ENCODE results near the gene PPWD1. TPM values are rescaled to one million over a fixed set of nuclear protein-coding genes. Genes with fewer than 3 reads are reported as not detected.

Gene PPWD1
- total and polyA plus RNA-seq, 2 of the 13 experiments (the other 11 are each of a cell fraction or from before 2014, with no cell fraction given) = 7.4 to 44.3 TPM

- TF ChIP-seq, protein P1, sequence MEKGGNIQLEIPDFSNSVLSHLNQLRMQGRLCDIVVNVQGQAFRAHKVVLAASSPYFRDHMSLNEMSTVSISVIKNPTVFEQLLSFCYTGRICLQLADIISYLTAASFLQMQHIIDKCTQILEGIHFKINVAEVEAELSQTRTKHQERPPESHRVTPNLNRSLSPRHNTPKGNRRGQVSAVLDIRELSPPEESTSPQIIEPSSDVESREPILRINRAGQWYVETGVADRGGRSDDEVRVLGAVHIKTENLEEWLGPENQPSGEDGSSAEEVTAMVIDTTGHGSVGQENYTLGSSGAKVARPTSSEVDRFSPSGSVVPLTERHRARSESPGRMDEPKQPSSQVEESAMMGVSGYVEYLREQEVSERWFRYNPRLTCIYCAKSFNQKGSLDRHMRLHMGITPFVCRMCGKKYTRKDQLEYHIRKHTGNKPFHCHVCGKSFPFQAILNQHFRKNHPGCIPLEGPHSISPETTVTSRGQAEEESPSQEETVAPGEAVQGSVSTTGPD (CRISPR knock-in tag; IDR thresholded peaks at IDR 0.05) = no peak
- TF ChIP-seq ZNF782 (CRISPR knock-in tag; IDR thresholded peaks at IDR 0.05; ENCODE audit: borderline replicate concordance) = peak; percentile 80; the same call in 1 of the 2 replicates
- TF ChIP-seq, protein P2, sequence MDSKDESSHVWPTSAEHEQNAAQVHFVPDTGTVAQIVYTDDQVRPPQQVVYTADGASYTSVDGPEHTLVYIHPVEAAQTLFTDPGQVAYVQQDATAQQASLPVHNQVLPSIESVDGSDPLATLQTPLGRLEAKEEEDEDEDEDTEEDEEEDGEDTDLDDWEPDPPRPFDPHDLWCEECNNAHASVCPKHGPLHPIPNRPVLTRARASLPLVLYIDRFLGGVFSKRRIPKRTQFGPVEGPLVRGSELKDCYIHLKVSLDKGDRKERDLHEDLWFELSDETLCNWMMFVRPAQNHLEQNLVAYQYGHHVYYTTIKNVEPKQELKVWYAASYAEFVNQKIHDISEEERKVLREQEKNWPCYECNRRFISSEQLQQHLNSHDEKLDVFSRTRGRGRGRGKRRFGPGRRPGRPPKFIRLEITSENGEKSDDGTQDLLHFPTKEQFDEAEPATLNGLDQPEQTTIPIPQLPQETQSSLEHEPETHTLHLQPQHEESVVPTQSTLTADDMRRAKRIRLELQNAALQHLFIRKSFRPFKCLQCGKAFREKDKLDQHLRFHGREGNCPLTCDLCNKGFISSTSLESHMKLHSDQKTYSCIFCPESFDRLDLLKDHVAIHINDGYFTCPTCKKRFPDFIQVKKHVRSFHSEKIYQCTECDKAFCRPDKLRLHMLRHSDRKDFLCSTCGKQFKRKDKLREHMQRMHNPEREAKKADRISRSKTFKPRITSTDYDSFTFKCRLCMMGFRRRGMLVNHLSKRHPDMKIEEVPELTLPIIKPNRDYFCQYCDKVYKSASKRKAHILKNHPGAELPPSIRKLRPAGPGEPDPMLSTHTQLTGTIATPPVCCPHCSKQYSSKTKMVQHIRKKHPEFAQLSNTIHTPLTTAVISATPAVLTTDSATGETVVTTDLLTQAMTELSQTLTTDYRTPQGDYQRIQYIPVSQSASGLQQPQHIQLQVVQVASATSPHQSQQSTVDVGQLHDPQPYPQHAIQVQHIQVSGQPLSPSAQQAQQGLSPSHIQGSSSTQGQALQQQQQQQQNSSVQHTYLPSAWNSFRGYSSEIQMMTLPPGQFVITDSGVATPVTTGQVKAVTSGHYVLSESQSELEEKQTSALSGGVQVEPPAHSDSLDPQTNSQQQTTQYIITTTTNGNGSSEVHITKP (CRISPR knock-in tag; IDR thresholded peaks at IDR 0.05; ENCODE audit: low read depth) = no peak
- TF ChIP-seq ZNF510 (CRISPR knock-in tag; IDR thresholded peaks at IDR 0.05; ENCODE audit: low read depth) = peak; percentile 73; the same call in 1 of the 2 replicates
- no peak for TF ChIP-seq SNRNP70 (IDR thresholded peaks at IDR 0.05; ENCODE audit: low read depth, low read length)
- TF ChIP-seq KAT7 (CRISPR knock-in tag; IDR thresholded peaks at IDR 0.05; ENCODE audit: borderline replicate concordance) = no peak
- TF ChIP-seq ZBTB7B (CRISPR knock-in tag; IDR thresholded peaks at IDR 0.05) = no peak
- no peak for TF ChIP-seq ZNF660 (CRISPR knock-in tag; IDR thresholded peaks at IDR 0.05; ENCODE audit: borderline replicate concordance, low read depth)
- peak; percentile 50; the same call in 1 of the 2 replicates for TF ChIP-seq HDAC1 (CRISPR knock-in tag; IDR thresholded peaks at IDR 0.05)
- TF ChIP-seq ZNF484 (CRISPR knock-in tag; IDR thresholded peaks at IDR 0.05; ENCODE audit: borderline replicate concordance, low read depth) = no peak
- no peak; the same call in 1 of the 2 replicates for TF ChIP-seq RXRB (CRISPR knock-in tag; IDR thresholded peaks at IDR 0.05; ENCODE audit: borderline replicate concordance)
- TF ChIP-seq MIER3 (CRISPR knock-in tag; IDR thresholded peaks at IDR 0.05; ENCODE audit: borderline replicate concordance) = no peak
- TF ChIP-seq JUNB (CRISPR knock-in tag; IDR thresholded peaks at IDR 0.05; ENCODE audit: borderline replicate concordance) = no peak
- TF ChIP-seq ZNF431 (CRISPR knock-in tag; IDR thresholded peaks at IDR 0.05; ENCODE audit: borderline replicate concordance, low read depth) = 0 out of 2 replicates have a peak, but pooled peaks have one; percentile 55
- no peak for TF ChIP-seq KLF15 (CRISPR knock-in tag; IDR thresholded peaks at IDR 0.05; ENCODE audit: borderline replicate concordance)
- no peak for TF ChIP-seq ZNF788 (CRISPR knock-in tag; IDR thresholded peaks at IDR 0.05; ENCODE audit: borderline replicate concordance)
- peak; percentile 69; the same call in 1 of the 2 replicates for TF ChIP-seq ZNF383 (CRISPR knock-in tag; IDR thresholded peaks at IDR 0.05; ENCODE audit: borderline replicate concordance)
- TF ChIP-seq, protein P3, sequence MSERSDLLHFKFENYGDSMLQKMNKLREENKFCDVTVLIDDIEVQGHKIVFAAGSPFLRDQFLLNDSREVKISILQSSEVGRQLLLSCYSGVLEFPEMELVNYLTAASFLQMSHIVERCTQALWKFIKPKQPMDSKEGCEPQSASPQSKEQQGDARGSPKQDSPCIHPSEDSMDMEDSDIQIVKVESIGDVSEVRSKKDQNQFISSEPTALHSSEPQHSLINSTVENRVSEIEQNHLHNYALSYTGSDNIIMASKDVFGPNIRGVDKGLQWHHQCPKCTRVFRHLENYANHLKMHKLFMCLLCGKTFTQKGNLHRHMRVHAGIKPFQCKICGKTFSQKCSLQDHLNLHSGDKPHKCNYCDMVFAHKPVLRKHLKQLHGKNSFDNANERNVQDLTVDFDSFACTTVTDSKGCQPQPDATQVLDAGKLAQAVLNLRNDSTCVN (CRISPR knock-in tag; IDR thresholded peaks at IDR 0.05; ENCODE audit: borderline replicate concordance) = no peak
- TF ChIP-seq TP53 (CRISPR knock-in tag; conservative IDR thresholded peaks at IDR 0.05) = no peak
- no peak for TF ChIP-seq ZNF460 (CRISPR knock-in tag; IDR thresholded peaks at IDR 0.05; ENCODE audit: borderline replicate concordance)
- TF ChIP-seq ELF4 (CRISPR knock-in tag; IDR thresholded peaks at IDR 0.05; ENCODE audit: borderline replicate concordance) = no peak
- TF ChIP-seq THYN1 (CRISPR knock-in tag; IDR thresholded peaks at IDR 0.05; ENCODE audit: borderline replicate concordance, low read depth) = no peak
These were observed 61.0 kb downstream of the PPWD1 start, which contains the start of gene TRIM23 (continued) for GRCh38 chr5:65624025-65624570.

Data from HepG2 (cell line).